ENCODE measurements around the gene PAN3.

PAN3 gene

GRCh38 chr13:28229522-28230411 is 91.4 kb downstream of the PAN3 start:
- no peak for DNase-seq (ENCODE audit: low read depth)

- no peak for DNase-seq (ENCODE audit: low read depth)
Measured at GRCh38 chr13:28231642-28232041, 93.3 kb downstream of the PAN3 start.

- no peak for DNase-seq (ENCODE audit: low read depth)
Measured at GRCh38 chr13:28237944-28238343, 99.6 kb downstream of the PAN3 start.

GRCh38 chr13:28239374-28239773 is 101.0 kb downstream of the PAN3 start:
- DNase-seq (ENCODE audit: low read depth), result peak; percentile 59

GRCh38 chr13:28245465-28245864 is 107.1 kb downstream of the PAN3 start:
- DNase-seq (ENCODE audit: low read depth), result no peak

- DNase-seq (ENCODE audit: low read depth), result no peak
Measured at GRCh38 chr13:28246891-28247290, 108.5 kb downstream of the PAN3 start.

GRCh38 chr13:28248080-28248479 is 109.7 kb downstream of the PAN3 start:
- DNase-seq (ENCODE audit: low read depth), result no peak

- DNase-seq (ENCODE audit: low read depth), result no peak
Measured at GRCh38 chr13:28250542-28250941, 112.2 kb downstream of the PAN3 start.

GRCh38 chr13:28251466-28251865 is 113.1 kb downstream of the PAN3 start:
- no peak for DNase-seq (ENCODE audit: low read depth)

- DNase-seq (ENCODE audit: low read depth), result no peak
Measured at GRCh38 chr13:28252547-28252946, 114.2 kb downstream of the PAN3 start.

- DNase-seq (ENCODE audit: low read depth), result no peak
Measured at GRCh38 chr13:28257305-28257704, 119.0 kb downstream of the PAN3 start.

GRCh38 chr13:28258417-28258816 is 120.1 kb downstream of the PAN3 start:
- no peak for DNase-seq (ENCODE audit: low read depth)

GRCh38 chr13:28267497-28267896 is 129.2 kb downstream of the PAN3 start:
- no peak for DNase-seq (ENCODE audit: low read depth)

- no peak for DNase-seq (ENCODE audit: low read depth)
Measured at GRCh38 chr13:28268800-28269223, 130.5 kb downstream of the PAN3 start.

GRCh38 chr13:28271056-28271840 is 132.9 kb downstream of the PAN3 start:
- DNase-seq (ENCODE audit: low read depth), result no peak

GRCh38 chr13:28273919-28274318 is 135.6 kb downstream of the PAN3 start:
- DNase-seq (ENCODE audit: low read depth), result no peak

GRCh38 chr13:28282451-28282850 is 144.1 kb downstream of the PAN3 start:
- no peak for DNase-seq (ENCODE audit: low read depth)

- no peak for DNase-seq (ENCODE audit: low read depth)
Measured at GRCh38 chr13:28283600-28283999, 145.3 kb downstream of the PAN3 start.

- no peak for DNase-seq (ENCODE audit: low read depth)
Measured at GRCh38 chr13:28286263-28286662, 147.9 kb downstream of the PAN3 start.

- no peak for DNase-seq (ENCODE audit: low read depth)
Measured at GRCh38 chr13:28297341-28297740, 159.0 kb downstream of the PAN3 start.

GRCh38 chr13:28299916-28300315 is 161.6 kb downstream of the PAN3 start:
- no peak for DNase-seq (ENCODE audit: low read depth)

- no peak for DNase-seq (ENCODE audit: low read depth)
Measured at GRCh38 chr13:28301839-28302238, 163.5 kb downstream of the PAN3 start.

GRCh38 chr13:28306325-28306724 is 168.0 kb downstream of the PAN3 start:
- no peak for DNase-seq (ENCODE audit: low read depth)
